ENCODE results near the gene PDP2. TPM values are rescaled to one million over a fixed set of nuclear protein-coding genes. Genes with fewer than 3 reads are reported as not detected.
A peak's percentile ranks its signal among the peaks of the same experiment; 100 is the strongest.

PDP2 gene
- total and polyA plus RNA-seq, 10 of the 15 experiments (the other 5 are each of a cell fraction or from before 2014, with no cell fraction given), result 1.9 to 31.1 (median 6.2) TPM

DNA sequence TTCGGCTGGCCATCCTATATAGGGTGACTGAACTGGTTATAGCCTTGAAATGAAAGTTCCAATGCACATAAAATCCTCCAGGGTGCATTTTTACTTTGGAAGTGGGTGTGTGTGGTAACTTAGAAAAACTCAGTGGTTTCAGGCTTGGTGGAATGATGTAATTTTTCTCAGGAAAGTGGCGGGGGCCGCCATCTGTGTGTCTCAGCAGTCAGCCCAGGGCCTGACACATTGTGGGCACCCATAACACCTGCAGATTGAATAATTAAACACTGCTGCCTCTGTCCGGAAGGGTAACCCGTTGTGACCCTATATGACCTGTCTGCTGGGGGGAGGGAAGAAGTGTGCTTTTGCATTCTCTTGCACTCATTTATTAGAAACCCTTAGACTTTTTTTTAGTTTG, 2.2 kb upstream of the PDP2 start (continued):
- TF ChIP-seq, protein P1, sequence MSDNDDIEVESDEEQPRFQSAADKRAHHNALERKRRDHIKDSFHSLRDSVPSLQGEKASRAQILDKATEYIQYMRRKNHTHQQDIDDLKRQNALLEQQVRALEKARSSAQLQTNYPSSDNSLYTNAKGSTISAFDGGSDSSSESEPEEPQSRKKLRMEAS (IDR thresholded peaks at IDR 0.05; ENCODE audit: low read depth, low read length), result no peak
- TF ChIP-seq HDAC6 (IDR thresholded peaks at IDR 0.05; ENCODE audit: unreplicated experiment) (no peak), WRNIP1 (IDR thresholded peaks at IDR 0.05; ENCODE audit: borderline replicate concordance, low read depth, low read length) (no peak), SMC3 (IDR thresholded peaks at IDR 0.05; ENCODE audit: borderline replicate concordance, low read length) (no peak), BMI1 (IDR thresholded peaks at IDR 0.05; ENCODE audit: borderline replicate concordance) (no peak), RCOR1 (conservative IDR thresholded peaks at IDR 0.05; ENCODE audit: low read depth, low read length) (no peak), IKZF2 (IDR thresholded peaks at IDR 0.05) (peak; percentile 64 to 66; a peak in 3 of 4 replicates), KLF5 (IDR thresholded peaks at IDR 0.05; ENCODE audit: partially characterized antibody) (no peak), NR2F1 (conservative IDR thresholded peaks at IDR 0.05) (peak; percentile 93), FOS (IDR thresholded peaks at IDR 0.05; ENCODE audit: borderline replicate concordance, extremely low read depth, insufficient read length) (no peak), ZNF384 (IDR thresholded peaks at IDR 0.05; ENCODE audit: borderline replicate concordance, low read depth, low read length) (no peak), STAT1 (conservative IDR thresholded peaks at IDR 0.05) (no peak), RUNX3 (IDR thresholded peaks at IDR 0.05; ENCODE audit: low read length) (peak; percentile 78), ATF7 (IDR thresholded peaks at IDR 0.05; ENCODE audit: low read depth) (peak; percentile 78), MYC (IDR thresholded peaks at IDR 0.05; ENCODE audit: insufficient read depth, insufficient read length, insufficient replicate concordance, low read length, severe bottlenecking) (no peak), FOXK2 (IDR thresholded peaks at IDR 0.05) (no peak), STAT3 (IDR thresholded peaks at IDR 0.05; ENCODE audit: low read depth, low read length) (no peak), NR2C1 (IDR thresholded peaks at IDR 0.05) (peak; percentile 31; the same call in 1 of the 2 replicates), CREM (IDR thresholded peaks at IDR 0.05; ENCODE audit: low read depth) (no peak), GABPA (IDR thresholded peaks at IDR 0.05; ENCODE audit: low read depth) (no peak), PML (IDR thresholded peaks at IDR 0.05; ENCODE audit: low read length) (no peak)
- TF ChIP-seq, protein P2, sequence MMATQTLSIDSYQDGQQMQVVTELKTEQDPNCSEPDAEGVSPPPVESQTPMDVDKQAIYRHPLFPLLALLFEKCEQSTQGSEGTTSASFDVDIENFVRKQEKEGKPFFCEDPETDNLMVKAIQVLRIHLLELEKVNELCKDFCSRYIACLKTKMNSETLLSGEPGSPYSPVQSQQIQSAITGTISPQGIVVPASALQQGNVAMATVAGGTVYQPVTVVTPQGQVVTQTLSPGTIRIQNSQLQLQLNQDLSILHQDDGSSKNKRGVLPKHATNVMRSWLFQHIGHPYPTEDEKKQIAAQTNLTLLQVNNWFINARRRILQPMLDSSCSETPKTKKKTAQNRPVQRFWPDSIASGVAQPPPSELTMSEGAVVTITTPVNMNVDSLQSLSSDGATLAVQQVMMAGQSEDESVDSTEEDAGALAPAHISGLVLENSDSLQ (IDR thresholded peaks at IDR 0.05), result no peak
- TF ChIP-seq, protein P3, sequence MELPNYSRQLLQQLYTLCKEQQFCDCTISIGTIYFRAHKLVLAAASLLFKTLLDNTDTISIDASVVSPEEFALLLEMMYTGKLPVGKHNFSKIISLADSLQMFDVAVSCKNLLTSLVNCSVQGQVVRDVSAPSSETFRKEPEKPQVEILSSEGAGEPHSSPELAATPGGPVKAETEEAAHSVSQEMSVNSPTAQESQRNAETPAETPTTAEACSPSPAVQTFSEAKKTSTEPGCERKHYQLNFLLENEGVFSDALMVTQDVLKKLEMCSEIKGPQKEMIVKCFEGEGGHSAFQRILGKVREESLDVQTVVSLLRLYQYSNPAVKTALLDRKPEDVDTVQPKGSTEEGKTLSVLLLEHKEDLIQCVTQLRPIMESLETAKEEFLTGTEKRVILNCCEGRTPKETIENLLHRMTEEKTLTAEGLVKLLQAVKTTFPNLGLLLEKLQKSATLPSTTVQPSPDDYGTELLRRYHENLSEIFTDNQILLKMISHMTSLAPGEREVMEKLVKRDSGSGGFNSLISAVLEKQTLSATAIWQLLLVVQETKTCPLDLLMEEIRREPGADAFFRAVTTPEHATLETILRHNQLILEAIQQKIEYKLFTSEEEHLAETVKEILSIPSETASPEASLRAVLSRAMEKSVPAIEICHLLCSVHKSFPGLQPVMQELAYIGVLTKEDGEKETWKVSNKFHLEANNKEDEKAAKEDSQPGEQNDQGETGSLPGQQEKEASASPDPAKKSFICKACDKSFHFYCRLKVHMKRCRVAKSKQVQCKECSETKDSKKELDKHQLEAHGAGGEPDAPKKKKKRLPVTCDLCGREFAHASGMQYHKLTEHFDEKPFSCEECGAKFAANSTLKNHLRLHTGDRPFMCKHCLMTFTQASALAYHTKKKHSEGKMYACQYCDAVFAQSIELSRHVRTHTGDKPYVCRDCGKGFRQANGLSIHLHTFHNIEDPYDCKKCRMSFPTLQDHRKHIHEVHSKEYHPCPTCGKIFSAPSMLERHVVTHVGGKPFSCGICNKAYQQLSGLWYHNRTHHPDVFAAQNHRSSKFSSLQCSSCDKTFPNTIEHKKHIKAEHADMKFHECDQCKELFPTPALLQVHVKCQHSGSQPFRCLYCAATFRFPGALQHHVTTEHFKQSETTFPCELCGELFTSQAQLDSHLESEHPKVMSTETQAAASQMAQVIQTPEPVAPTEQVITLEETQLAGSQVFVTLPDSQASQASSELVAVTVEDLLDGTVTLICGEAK (IDR thresholded peaks at IDR 0.05; ENCODE audit: borderline replicate concordance), result no peak
- TF ChIP-seq, protein P4, sequence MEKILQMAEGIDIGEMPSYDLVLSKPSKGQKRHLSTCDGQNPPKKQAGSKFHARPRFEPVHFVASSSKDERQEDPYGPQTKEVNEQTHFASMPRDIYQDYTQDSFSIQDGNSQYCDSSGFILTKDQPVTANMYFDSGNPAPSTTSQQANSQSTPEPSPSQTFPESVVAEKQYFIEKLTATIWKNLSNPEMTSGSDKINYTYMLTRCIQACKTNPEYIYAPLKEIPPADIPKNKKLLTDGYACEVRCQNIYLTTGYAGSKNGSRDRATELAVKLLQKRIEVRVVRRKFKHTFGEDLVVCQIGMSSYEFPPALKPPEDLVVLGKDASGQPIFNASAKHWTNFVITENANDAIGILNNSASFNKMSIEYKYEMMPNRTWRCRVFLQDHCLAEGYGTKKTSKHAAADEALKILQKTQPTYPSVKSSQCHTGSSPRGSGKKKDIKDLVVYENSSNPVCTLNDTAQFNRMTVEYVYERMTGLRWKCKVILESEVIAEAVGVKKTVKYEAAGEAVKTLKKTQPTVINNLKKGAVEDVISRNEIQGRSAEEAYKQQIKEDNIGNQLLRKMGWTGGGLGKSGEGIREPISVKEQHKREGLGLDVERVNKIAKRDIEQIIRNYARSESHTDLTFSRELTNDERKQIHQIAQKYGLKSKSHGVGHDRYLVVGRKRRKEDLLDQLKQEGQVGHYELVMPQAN (conservative IDR thresholded peaks at IDR 0.05), result no peak
- TF ChIP-seq, protein P5, sequence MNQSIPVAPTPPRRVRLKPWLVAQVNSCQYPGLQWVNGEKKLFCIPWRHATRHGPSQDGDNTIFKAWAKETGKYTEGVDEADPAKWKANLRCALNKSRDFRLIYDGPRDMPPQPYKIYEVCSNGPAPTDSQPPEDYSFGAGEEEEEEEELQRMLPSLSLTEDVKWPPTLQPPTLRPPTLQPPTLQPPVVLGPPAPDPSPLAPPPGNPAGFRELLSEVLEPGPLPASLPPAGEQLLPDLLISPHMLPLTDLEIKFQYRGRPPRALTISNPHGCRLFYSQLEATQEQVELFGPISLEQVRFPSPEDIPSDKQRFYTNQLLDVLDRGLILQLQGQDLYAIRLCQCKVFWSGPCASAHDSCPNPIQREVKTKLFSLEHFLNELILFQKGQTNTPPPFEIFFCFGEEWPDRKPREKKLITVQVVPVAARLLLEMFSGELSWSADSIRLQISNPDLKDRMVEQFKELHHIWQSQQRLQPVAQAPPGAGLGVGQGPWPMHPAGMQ (IDR thresholded peaks at IDR 0.05; ENCODE audit: borderline replicate concordance), result no peak

Data from GM12878 (cell line).